C4-2B (cell line): ENCODE data around the gene SLC24A1.

Experiments
- H3K27ac ChIP-seq: fragments of 450-650 bp; 2 replicates; pipeline ENCODE4 v1.5.1; 2017
- ZFX ChIP-seq: fragments of 450-650 bp; IDR thresholded peaks from 2 replicates; pipeline ENCODE4 v1.6.1; 2017
- TF ChIP-seq, protein P1 (sequence below): fragments of 450-650 bp; conservative IDR thresholded peaks from 2 replicates; pipeline ENCODE4 v1.5.1; 2017; ENCODE audit warnings: mild to moderate bottlenecking

The SLC24A1 gene

DNA sequence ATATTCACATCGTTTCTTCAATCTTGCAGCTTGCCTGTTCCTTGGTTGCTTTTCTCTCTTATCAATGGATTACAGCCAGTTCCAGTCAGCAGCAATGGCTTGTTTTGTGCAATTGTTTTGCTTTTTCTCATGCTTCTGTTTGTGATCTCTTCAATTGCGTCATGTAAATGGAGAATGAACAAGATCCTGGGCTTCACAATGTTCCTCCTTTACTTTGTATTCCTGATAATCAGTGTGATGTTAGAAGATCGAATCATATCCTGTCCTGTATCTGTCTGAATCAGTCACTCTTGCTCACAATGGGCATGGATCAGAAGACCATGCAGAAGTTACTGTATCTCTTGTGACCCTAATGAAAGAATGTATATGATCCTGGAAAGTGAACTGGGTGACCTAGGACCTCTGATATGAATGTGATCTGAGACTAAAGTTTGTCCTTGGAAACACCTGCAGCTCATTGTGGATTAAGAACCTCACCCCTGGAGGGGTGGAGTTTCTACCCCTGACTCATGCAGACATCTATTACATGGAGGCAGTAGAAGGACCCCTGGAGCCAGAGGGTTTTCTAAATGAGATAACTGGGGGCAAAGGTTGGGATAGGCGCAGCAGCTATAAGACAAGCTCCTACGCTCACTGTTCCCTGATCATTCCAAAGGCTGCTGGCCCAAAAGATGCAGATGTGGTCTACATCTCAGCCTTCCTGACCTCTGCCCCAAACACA is 32.2 kb downstream of the SLC24A1 start:
- TF ChIP-seq, protein P1, sequence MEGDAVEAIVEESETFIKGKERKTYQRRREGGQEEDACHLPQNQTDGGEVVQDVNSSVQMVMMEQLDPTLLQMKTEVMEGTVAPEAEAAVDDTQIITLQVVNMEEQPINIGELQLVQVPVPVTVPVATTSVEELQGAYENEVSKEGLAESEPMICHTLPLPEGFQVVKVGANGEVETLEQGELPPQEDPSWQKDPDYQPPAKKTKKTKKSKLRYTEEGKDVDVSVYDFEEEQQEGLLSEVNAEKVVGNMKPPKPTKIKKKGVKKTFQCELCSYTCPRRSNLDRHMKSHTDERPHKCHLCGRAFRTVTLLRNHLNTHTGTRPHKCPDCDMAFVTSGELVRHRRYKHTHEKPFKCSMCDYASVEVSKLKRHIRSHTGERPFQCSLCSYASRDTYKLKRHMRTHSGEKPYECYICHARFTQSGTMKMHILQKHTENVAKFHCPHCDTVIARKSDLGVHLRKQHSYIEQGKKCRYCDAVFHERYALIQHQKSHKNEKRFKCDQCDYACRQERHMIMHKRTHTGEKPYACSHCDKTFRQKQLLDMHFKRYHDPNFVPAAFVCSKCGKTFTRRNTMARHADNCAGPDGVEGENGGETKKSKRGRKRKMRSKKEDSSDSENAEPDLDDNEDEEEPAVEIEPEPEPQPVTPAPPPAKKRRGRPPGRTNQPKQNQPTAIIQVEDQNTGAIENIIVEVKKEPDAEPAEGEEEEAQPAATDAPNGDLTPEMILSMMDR: no peak
- no peak for TF ChIP-seq ZFX
- no peak overlapping the region for H3K27ac ChIP-seq

DNA sequence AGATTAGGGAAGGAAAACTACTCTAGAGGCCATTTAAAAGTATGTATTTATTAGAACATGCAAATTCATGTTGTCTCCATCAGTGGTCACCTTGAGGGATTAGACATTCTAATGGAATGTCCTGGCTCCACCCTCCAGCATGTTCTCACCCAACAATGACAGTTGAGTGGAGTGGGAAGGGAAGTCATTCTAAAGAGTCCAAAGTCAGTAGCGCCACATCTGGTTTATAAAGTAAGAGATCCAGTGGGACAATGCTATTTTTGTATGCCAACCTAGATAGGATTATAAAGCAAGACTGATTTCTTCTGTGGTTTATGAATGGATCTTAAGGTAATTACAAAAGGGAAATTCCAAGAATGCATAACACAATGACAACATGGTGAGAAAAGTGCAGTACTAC is 33.3 kb downstream of the SLC24A1 start:
- no peak for TF ChIP-seq ZFX
- TF ChIP-seq, protein P1: no peak
- H3K27ac ChIP-seq: no peak overlapping the region

DNA sequence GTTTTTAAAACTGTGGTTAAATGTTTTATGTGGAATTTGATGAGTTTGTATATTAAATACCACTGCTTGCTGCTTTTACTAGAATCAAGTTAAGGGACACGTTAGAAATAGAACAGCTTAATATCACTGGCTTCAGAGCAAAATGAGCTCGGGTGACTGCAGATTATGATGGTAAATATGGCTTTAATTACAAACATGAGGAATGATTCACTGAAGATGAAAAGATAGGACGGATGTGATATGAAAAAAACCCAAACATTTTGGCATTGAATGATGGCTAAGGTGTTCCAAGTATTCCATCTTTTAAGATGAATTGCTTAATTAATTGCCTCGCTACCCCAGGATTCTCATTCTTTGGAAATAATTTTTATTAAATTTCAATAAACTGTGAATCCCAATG is 33.7 kb downstream of the SLC24A1 start:
- TF ChIP-seq, protein P1: no peak
- TF ChIP-seq ZFX: no peak
- no peak overlapping the region for H3K27ac ChIP-seq

DNA sequence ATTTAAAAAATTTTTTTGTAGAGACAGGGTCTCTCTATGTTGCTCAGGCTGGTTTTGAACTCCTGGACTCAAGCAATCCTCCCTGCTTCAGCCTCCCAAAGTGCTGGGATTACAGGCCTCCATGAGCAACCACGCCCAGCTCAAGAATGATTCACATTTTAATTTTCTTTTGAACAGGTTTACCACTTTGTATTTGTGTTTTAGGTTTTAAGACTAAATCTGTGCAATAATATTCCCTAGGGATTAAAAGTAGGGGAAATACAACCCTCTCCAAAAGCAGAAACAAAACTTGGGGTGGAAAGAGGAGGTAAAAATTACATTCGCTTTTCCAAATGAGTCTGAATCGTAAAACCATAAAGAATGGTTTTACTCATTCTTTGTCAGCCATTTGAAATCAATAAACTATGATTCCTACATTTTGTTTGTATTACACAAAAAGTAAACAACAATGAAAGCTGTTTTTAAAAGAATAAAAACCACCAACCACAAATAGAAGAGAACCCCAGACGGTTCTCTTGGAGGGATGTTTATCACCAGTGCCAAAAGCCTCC is 37.8 kb downstream of the SLC24A1 start:
- no peak overlapping the region for H3K27ac ChIP-seq

DNA sequence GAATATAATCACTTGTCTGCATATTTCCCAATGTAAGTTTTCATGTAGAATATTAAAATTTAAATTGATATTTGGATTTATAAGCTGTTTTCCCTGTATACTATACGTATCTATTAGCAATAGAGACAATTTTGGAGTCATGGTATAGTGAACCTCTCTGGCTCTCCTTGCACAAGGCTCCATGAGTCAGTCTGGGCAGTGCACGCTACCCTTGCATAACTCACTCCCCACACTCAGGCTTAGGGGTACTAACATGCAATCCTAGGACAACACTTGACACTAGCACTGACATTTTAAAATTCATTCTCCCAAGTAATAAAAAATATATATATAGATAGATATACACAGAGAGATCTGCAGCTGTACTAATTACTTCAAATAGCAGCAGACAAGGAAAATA is 39.2 kb downstream of the SLC24A1 start:
- TF ChIP-seq ZFX: no peak
- TF ChIP-seq, protein P1: no peak
- no peak overlapping the region for H3K27ac ChIP-seq

More for the DNA sequence above, 37.8 kb downstream of the SLC24A1 start:
- TF ChIP-seq, protein P1: no peak
- no peak for TF ChIP-seq ZFX

DNA sequence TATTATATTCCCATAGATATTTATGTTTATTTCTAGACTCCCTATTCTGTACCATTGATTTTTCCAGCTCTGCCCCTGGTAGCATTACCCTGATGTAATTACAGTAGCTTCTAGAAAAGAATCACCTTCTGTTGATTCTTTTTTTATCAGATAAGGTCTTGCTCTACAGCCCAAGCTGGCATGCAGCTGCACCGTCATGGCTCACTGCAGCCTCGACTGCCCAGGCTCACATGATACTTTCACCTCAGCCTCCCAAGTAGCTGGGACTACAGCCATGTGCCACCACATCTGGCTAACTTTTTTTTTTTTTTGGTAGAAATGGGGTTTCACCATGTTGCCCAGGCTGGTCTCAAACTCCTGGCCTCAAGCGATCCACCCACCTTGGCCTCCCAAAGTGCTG is 41.8 kb downstream of the SLC24A1 start:
- H3K27ac ChIP-seq: no peak overlapping the region

DNA sequence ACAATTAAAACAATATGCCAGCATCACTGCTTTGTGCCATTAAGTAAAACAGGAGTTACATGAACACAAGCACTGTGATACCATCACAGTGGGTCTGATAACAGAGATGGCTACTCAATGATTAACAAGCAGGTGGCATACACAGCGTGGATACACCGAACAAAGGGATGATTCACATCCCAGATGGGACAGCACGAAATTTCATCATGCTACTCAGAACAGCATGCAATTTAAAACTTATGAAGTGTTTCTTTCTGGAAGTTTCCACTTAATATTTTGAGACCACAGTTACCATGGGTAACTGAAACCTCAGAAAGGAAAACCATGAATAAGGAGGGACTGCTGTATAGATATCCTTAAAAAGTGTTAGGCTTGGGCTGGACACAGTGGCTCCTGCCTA is 44.5 kb downstream of the SLC24A1 start:
- H3K27ac ChIP-seq: no peak overlapping the region
- TF ChIP-seq, protein P1: no peak
- no peak for TF ChIP-seq ZFX

More for the DNA sequence above, 41.8 kb downstream of the SLC24A1 start:
- TF ChIP-seq, protein P1: no peak
- TF ChIP-seq ZFX: no peak
